ENCODE measurements around the gene KDM3B. TPM values are rescaled to one million over a fixed set of nuclear protein-coding genes. Genes with fewer than 3 reads are reported as not detected.

The KDM3B gene
- total and polyA plus RNA-seq, 9 of the 15 experiments (the other 6 are each of a cell fraction or from before 2014, with no cell fraction given): 13.8 to 62.8 (median 41.9) TPM

DNA sequence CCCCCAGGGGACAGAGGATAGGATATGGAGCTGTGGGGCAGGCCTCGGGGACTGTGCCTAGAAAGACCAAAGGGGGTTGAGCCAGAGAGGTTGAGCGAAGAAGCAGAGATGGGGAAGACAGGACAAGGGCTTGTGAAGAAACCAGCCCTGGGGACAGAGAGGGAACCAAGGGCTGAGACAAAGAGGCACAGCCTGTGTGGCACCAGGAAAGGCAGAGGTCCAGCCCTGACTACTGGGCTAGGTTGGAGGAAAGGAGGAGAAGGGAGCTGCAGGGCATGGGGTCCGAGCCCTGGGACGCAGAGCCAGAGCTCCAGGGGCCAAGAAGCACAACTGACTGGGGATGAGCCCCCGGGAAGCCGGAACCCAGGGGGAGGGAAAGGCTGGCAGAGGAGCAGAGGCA is 95.6 kb downstream of the KDM3B start:
- Histone ChIP-seq H3K79me2 (ENCODE audit: control insufficient read depth, insufficient read depth, low read length) (no peaks in the 10 kb centered on the region), H3K27me3 (ENCODE audit: control insufficient read depth in 2 of 2, insufficient read depth in 2 of 2, low read length in 2 of 2) (no peaks in the 10 kb centered on the region), H3K4me1 (replicated peaks in 1 of 2; ENCODE audit: control insufficient read depth in 2 of 2, insufficient read depth in 2 of 2, low read length in 2 of 2) (peaks cover 9 to 42% of the 10 kb centered on the region in 2 experiments; a peak in 4 of 5 replicates), H3K27ac (ENCODE audit: extremely low read depth, low read depth, low read length) (no peak overlapping the region), H3K36me3 (ENCODE audit: control insufficient read depth, insufficient read depth, low read length) (no peaks in the 10 kb centered on the region), H3K9me1 (ENCODE audit: control insufficient read depth, insufficient read depth, low read length) (no peaks in the 10 kb centered on the region), H3K9me3 (replicated peaks; ENCODE audit: control insufficient read depth, insufficient read depth, low read depth, low read length) (no peaks in the 10 kb centered on the region), H2AFZ (ENCODE audit: low read depth, low read length) (no peak overlapping the region), H3K4me3 (no peak overlapping the region), H3K4me2 (ENCODE audit: insufficient read depth, low read length) (no peak overlapping the region), H3K9ac (ENCODE audit: insufficient read depth in 1 of 2, low read depth in 2 of 2, low read length in 2 of 2) (no peak overlapping the region), H4K20me1 (replicated peaks; ENCODE audit: control insufficient read depth, insufficient read depth, low read length) (no peaks in the 10 kb centered on the region)
- DNase-seq (ENCODE audit: extremely low read depth in 1 of 4, low spot score in 3 of 4) (no peak), FAIRE-seq (no peak), ATAC-seq (no peak)
- ChIA-PET CTCF (ENCODE audit: low intra/inter-chr PET ratio) (no interaction called here), POLR2A (interaction anchor here (2.1 to 3.1 kb wide), 3 partner anchors 45 to 103 kb away, joined by 6 to 21 read pairs (median 6); no protein-coding TSS in a partner anchor)
- 28% methylated on average over 6 of the region's 6 CpGs for WGBS (ENCODE audit: insufficient coverage, low coverage, missing lambda C conversion rate)
- intact Hi-C loops (cut with micrococcal nuclease): no loop called here
- in situ Hi-C loops (cut with MboI): no loop called here
- TF ChIP-seq, protein P1, sequence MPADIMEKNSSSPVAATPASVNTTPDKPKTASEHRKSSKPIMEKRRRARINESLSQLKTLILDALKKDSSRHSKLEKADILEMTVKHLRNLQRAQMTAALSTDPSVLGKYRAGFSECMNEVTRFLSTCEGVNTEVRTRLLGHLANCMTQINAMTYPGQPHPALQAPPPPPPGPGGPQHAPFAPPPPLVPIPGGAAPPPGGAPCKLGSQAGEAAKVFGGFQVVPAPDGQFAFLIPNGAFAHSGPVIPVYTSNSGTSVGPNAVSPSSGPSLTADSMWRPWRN (IDR thresholded peaks at IDR 0.05; ENCODE audit: low read depth): no peak
- TF ChIP-seq SAFB (IDR thresholded peaks at IDR 0.05; ENCODE audit: borderline replicate concordance, low read depth, low read length) (no peak), CTBP1 (IDR thresholded peaks at IDR 0.05; ENCODE audit: borderline replicate concordance) (no peak), STAT5A (IDR thresholded peaks at IDR 0.05; ENCODE audit: borderline replicate concordance, low read length) (no peak), ZNF644 (tag; IDR thresholded peaks at IDR 0.05; ENCODE audit: low read depth) (no peak), MAFF (IDR thresholded peaks at IDR 0.05; ENCODE audit: low read length) (no peak), TAF15 (IDR thresholded peaks at IDR 0.05; ENCODE audit: low read depth, low read length) (no peak)
- TF ChIP-seq, protein P2, sequence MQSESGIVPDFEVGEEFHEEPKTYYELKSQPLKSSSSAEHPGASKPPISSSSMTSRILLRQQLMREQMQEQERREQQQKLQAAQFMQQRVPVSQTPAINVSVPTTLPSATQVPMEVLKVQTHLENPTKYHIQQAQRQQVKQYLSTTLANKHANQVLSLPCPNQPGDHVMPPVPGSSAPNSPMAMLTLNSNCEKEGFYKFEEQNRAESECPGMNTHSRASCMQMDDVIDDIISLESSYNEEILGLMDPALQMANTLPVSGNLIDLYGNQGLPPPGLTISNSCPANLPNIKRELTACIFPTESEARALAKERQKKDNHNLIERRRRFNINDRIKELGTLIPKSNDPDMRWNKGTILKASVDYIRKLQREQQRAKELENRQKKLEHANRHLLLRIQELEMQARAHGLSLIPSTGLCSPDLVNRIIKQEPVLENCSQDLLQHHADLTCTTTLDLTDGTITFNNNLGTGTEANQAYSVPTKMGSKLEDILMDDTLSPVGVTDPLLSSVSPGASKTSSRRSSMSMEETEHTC (IDR thresholded peaks at IDR 0.05): no peak
- TF ChIP-seq, protein P3, sequence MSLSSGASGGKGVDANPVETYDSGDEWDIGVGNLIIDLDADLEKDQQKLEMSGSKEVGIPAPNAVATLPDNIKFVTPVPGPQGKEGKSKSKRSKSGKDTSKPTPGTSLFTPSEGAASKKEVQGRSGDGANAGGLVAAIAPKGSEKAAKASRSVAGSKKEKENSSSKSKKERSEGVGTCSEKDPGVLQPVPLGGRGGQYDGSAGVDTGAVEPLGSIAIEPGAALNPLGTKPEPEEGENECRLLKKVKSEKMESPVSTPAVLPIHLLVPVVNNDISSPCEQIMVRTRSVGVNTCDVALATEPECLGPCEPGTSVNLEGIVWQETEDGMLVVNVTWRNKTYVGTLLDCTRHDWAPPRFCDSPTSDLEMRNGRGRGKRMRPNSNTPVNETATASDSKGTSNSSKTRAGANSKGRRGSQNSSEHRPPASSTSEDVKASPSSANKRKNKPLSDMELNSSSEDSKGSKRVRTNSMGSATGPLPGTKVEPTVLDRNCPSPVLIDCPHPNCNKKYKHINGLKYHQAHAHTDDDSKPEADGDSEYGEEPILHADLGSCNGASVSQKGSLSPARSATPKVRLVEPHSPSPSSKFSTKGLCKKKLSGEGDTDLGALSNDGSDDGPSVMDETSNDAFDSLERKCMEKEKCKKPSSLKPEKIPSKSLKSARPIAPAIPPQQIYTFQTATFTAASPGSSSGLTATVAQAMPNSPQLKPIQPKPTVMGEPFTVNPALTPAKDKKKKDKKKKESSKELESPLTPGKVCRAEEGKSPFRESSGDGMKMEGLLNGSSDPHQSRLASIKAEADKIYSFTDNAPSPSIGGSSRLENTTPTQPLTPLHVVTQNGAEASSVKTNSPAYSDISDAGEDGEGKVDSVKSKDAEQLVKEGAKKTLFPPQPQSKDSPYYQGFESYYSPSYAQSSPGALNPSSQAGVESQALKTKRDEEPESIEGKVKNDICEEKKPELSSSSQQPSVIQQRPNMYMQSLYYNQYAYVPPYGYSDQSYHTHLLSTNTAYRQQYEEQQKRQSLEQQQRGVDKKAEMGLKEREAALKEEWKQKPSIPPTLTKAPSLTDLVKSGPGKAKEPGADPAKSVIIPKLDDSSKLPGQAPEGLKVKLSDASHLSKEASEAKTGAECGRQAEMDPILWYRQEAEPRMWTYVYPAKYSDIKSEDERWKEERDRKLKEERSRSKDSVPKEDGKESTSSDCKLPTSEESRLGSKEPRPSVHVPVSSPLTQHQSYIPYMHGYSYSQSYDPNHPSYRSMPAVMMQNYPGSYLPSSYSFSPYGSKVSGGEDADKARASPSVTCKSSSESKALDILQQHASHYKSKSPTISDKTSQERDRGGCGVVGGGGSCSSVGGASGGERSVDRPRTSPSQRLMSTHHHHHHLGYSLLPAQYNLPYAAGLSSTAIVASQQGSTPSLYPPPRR (CRISPR knock-in tag; IDR thresholded peaks at IDR 0.05; ENCODE audit: borderline replicate concordance): no peak
- no TSS peak for BruUV-seq (replicated peaks)
